C4-2B (cell line): Measurements from ENCODE around the gene CCL8.

Experiments used
- ZFX ChIP-seq: fragments of 450-650 bp; IDR thresholded peaks from 2 replicates; pipeline ENCODE4 v1.6.1; 2017
- TF ChIP-seq, protein P1 (sequence below): fragments of 450-650 bp; conservative IDR thresholded peaks from 2 replicates; pipeline ENCODE4 v1.5.1; 2017; ENCODE audit warnings: mild to moderate bottlenecking

DNA sequence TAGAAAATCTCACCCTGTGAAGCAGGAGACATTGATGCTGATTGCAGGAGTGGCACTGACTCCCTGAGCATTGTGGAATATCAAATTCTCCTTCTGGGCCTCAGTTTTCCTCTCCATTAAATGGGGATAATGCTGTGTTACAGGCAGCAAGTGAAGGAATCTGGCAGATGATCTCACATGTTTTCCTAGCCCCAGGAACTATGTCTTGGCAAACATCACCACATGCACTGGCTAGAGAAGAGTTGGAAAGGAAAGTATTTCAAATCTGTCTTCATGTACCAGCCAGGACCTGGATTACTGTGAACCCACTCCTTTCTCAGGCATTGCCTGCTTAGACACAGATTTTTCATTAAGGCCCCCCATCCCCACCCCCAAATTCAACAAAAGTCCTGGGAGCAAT is 13.6 kb upstream of the CCL8 start:
- TF ChIP-seq, protein P1, sequence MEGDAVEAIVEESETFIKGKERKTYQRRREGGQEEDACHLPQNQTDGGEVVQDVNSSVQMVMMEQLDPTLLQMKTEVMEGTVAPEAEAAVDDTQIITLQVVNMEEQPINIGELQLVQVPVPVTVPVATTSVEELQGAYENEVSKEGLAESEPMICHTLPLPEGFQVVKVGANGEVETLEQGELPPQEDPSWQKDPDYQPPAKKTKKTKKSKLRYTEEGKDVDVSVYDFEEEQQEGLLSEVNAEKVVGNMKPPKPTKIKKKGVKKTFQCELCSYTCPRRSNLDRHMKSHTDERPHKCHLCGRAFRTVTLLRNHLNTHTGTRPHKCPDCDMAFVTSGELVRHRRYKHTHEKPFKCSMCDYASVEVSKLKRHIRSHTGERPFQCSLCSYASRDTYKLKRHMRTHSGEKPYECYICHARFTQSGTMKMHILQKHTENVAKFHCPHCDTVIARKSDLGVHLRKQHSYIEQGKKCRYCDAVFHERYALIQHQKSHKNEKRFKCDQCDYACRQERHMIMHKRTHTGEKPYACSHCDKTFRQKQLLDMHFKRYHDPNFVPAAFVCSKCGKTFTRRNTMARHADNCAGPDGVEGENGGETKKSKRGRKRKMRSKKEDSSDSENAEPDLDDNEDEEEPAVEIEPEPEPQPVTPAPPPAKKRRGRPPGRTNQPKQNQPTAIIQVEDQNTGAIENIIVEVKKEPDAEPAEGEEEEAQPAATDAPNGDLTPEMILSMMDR, result no peak
- TF ChIP-seq ZFX, result no peak
